AG08395 (cell line): ENCODE results near the gene PLPPR3.
"Not testable (repeated sequence)": the region's sequence is repeated elsewhere in the genome, so short reads cannot be mapped to it uniquely, and the experiment has no call there.

Experiments used
- DNase-seq: peaks from one replicate; pipeline ENCODE4 v3.0.0; 2012; ENCODE audit warnings: mixed read lengths, low spot score

PLPPR3 gene

DNA sequence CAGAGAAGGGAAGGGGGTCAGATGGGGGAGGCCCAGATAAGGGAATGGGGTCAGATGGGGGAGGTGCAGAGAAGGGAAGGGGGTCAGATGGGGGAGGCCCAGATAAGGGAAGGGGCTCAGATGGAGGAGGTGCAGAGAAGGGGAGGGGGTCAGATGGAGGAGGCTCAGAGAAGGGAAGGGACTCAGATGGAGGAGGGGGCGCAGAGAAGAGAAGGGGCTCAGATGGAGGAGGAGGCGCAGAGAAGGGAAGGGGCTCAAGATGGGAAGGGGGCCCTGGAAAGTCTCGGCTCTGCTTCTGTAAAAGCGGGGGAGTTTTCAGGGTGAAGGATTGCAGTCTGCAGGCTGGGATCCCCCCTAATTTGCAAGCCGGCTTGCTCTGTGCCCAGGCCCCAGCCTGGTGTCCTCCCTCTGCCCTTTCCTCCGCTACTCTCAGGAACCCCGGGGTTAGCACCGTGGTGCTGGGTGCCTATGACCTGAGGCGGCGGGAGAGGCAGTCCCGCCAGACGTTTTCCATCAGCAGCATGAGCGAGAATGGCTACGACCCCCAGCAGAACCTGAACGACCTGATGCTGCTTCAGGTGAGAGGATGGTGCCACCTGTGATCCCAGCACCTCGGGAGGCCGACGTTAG, 7.5 kb upstream of the PLPPR3 start:
- no peak for DNase-seq

DNA sequence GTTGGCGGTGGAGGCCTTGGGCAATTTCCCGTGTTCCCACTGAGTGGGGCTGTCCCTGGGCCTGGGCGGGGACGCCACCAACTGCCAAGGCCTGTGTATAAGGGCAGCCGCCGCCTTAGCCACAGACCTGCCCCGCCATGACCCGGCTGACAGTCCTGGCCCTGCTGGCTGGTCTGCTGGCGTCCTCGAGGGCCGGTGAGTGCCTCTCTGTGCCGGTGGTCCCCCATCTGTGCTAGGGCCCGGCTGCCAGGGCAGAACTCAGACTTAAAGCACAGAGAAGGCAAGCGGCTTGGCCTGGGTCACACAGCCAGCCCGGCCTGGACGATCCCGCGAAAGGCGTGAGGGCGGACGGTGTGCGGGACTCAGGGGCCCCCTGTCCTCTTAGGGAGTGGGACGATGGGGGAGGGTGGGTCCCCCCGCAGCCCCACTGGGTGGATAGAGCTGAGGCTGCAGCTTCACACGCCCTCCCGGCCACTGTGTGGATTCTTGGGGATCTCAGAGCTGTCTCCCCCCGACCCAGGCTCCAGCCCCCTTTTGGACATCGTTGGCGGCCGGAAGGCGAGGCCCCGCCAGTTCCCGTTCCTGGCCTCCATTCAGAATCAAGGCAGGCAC, 6.1 kb upstream of the PLPPR3 start, which contains the start of gene AZU1:
Gene AZU1 (plus strand): TSS at position 128 of the 612 bp plus-strand sequence. CDS start 10 bp downstream, at position 138.
- DNase-seq, result no peak

DNA sequence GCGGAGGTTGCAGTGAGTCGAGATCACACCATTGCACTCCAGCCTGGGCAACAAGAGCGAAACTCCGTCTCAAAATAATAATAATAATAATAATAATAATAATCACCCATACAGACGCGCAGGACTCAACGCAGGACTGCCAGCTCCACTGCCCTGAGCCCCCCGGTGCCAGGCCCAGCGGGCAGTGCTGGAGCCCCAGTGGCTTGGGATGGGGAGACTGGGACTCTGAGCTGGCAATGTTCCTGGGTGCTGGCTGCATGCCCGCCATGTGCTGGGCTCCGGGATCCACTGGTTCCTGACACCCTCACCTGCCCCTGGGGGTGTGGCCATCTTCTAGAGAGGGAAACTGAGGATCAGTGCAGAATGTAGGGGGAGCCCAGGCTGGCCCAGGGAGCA, 5.6 kb upstream of the PLPPR3 start:
- DNase-seq, result no peak

GRCh38 chr19:825897-826644, 4.3 kb upstream of the PLPPR3 start:
- DNase-seq, result no peak

DNA sequence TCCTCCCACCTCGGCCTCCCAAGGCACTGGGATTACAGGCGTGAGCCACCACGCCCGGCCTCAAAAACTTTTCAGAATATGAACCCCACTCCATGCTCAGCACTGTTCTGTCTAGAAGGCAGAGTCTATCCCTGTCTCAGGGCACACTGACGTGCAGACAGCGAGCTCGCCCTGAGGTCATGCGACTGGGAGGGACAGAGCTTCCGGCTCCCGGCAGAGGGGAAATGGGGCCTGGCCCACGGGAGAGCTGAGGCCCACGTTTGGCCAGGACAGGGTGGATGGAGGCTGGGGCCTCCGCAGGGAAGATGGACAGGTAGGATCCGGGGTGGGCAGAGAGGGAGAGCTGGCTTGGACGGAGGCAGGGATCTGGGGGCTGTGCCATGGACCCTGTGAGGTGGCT, 3.1 kb upstream of the PLPPR3 start:
- no peak for DNase-seq

- no peak for DNase-seq
Observed at GRCh38 chr19:823565-824121, 1.9 kb upstream of the PLPPR3 start.

GRCh38 chr19:821231-821824, 427 bp downstream of the PLPPR3 start:
- no peak for DNase-seq

- DNase-seq, result not testable (repeated sequence)
Observed at GRCh38 chr19:820212-820611, 1.5 kb downstream of the PLPPR3 start.

DNA sequence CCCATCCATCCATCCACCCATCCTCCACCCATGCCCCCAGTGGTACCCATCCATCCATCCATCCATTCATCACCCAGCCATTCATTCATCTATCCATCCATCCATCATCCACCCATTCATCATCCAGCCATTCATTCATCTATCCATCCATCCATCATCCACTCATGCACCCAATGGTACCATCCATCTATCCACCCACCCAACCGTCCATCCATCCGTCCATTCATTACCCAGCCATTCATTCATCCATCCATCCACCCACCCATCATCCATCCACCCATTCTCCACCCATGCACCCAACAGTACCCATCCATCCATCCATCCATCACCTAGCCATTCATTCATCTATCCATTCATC, 5.3 kb downstream of the PLPPR3 start:
- DNase-seq, result no peak

- DNase-seq, result no peak
Observed at GRCh38 chr19:815775-816499, 5.8 kb downstream of the PLPPR3 start.

GRCh38 chr19:815079-815774, 6.5 kb downstream of the PLPPR3 start:
- DNase-seq, result no peak

DNA sequence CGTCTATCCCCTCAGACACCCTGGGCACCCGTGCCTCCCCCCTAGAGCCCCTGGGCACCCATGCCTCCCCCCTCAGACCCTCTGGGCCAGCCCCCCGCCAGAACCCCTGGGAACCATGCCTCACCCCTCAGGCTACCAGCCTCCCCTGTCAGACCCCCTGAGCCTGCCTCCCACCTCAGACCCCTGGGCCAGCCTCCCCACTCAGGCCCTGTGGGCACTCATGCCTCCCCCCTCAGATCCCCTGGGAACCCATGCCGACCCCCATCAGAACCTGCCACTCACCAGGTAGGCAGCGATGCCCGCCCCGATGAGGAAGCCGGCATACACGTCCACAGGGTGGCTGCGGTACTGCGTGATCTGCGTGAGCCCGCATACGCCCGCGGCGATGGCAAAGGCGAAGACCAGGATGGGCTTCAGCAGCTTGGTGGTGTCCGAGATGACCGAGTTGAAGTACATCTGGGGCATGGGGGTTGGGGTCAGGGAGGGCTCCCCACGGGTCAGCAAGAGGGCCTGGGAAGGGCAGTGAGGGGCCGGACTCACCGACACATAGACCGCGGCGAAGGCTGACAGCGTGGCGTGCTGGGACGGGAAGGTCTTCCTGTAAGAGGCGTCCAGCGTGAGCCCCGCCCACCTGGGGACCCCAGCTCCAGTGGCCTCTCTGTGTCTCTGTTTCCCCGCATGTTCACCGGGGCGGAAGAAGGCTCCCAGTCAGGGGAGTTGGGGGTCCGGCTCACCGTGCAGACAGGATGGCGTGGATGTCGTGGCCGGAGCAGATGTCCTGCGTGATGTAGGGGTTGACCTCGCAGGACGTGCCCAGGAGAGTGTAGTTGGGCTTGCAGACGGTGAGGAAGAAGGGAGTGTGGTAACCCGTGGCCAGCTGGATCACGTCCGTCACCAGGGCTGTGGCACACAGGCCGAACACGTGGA, 7.3 kb downstream of the PLPPR3 start:
- DNase-seq, result no peak

DNA sequence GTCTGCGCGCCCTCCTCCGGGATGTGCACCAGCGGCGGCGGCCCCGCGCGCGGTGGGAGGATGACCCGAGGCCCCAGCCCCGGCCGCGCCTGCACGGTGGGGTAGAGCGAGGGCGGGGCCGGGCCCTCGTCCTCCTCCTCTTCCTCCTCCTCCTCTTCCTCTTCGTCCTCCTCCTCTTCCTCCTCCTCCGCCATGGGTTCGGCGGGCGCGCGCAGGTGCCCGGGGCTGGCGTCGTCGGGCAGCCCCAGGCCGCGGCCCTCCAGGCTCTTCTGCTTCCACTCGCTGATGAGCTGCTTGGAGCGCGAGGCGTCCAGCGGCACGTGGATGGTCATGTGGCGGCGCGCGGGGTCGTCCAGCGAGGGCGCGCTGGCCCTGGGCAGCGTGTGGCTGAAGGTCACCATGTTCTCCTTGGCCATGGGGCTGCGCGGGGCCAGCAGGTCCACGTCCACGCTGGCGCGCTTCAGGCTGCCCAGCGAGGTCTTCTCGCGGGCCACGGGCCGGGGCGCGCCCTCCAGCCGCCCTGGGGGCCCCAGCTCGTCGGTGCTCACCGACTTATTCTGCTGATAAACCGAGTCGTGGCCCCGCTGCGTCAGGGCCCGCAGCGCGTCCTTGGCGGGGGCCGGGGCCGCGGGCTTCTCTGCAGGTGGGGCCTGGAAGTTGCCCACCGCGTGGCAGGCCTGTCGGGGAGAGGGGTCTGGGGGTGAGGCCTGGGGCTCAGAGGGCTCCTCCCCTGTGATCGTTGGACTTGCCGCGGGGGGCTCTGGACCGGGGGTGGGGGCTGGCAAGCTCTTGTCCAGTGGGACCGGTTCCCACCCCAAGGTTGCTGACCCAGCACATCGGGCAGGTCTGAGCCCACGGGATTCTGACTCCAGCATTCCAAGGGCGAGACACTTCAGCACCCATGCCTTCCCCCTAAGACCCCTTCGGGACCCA, 8.3 kb downstream of the PLPPR3 start:
- DNase-seq, result no peak

DNA sequence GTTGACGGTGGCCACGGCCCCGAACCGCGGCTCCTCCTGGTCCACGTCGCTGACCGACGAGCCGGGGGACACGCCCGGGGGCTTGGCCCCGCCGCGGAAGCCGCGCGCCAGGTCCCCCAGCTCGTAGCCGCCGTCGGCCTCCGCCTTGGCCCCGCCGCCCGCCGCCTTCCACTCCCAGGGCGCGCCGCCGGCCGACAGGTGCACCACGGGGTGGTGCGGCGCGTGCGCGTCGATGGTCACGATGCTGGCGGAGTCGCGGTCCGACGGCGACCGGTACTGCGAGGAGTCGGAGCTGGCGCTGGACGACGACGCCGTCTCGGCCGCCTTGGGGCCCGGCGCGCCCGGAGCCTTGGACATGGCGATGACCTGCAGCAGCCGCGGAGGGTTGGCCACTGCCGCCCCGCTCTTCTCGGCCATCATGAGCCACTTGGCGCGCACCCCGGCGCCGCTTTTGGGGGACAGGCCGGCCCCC, 9.0 kb downstream of the PLPPR3 start:
- no peak for DNase-seq

GRCh38 chr19:812049-812746, 9.6 kb downstream of the PLPPR3 start:
- DNase-seq, result no peak

DNA sequence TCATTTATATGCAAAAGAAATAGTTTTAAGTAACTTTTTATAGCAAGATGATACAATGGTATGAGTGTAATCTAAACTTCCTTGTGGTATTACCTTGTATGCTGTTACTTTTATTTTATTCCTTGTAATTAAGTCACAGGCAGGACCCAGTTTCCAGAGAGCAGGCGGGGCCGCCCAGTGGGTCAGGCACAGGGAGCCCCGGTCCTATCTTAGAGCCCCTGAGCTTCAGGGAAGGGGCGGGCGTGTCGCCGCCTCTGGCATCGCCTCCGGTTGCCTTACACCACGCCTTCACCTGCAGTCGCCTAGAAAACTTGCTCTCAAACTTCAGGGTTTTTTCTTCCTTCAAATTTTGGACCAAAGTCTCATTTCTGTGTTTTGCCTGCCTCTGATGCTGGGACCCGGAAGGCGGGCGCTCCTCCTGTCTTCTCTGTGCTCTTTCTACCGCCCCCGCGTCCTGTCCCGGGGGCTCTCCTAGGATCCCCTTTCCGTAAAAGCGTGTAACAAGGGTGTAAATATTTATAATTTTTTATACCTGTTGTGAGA, 10.2 kb downstream of the PLPPR3 start:
- no peak for DNase-seq

DNA sequence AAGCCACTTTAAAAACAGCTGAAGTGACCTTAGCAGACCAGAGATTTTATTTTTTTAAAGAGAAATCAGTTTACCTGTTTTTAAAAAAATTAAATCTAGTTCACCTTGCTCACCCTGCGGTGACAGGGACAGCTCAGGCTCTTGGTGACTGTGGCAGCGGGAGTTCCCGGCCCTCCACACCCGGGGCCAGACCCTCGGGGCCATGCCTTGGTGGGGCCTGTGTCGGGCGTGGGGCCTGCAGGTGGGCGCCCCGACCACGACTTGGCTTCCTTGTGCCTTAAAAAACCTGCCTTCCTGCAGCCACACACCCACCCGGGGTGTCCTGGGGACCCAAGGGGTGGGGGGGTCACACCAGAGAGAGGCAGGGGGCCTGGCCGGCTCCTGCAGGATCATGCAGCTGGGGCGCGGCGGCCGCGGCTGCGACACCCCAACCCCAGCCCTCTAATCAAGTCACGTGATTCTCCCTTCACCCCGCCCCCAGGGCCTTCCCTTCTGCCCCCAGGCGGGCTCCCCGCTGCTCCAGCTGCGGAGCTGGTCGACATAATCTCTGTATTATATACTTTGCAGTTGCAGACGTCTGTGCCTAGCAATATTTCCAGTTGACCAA, 10.8 kb downstream of the PLPPR3 start:
- no peak for DNase-seq
